GM21423 (cell line): ENCODE results near the gene IRF8.
A peak's percentile ranks its signal among the peaks of the same experiment; 100 is the strongest.
"Not testable (repeated sequence)": the region's sequence is repeated elsewhere in the genome, so short reads cannot be mapped to it uniquely, and the experiment has no call there.

Experiments used
- ATAC-seq: cut with Tn5 transposase; IDR thresholded peaks from one replicate; pipeline ENCODE4 v1.9.1; 2021; ENCODE audit warnings: mild to moderate bottlenecking, moderate library complexity; ENCODE audit not compliant: unreplicated experiment

The IRF8 gene, protein sequence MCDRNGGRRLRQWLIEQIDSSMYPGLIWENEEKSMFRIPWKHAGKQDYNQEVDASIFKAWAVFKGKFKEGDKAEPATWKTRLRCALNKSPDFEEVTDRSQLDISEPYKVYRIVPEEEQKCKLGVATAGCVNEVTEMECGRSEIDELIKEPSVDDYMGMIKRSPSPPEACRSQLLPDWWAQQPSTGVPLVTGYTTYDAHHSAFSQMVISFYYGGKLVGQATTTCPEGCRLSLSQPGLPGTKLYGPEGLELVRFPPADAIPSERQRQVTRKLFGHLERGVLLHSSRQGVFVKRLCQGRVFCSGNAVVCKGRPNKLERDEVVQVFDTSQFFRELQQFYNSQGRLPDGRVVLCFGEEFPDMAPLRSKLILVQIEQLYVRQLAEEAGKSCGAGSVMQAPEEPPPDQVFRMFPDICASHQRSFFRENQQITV

DNA sequence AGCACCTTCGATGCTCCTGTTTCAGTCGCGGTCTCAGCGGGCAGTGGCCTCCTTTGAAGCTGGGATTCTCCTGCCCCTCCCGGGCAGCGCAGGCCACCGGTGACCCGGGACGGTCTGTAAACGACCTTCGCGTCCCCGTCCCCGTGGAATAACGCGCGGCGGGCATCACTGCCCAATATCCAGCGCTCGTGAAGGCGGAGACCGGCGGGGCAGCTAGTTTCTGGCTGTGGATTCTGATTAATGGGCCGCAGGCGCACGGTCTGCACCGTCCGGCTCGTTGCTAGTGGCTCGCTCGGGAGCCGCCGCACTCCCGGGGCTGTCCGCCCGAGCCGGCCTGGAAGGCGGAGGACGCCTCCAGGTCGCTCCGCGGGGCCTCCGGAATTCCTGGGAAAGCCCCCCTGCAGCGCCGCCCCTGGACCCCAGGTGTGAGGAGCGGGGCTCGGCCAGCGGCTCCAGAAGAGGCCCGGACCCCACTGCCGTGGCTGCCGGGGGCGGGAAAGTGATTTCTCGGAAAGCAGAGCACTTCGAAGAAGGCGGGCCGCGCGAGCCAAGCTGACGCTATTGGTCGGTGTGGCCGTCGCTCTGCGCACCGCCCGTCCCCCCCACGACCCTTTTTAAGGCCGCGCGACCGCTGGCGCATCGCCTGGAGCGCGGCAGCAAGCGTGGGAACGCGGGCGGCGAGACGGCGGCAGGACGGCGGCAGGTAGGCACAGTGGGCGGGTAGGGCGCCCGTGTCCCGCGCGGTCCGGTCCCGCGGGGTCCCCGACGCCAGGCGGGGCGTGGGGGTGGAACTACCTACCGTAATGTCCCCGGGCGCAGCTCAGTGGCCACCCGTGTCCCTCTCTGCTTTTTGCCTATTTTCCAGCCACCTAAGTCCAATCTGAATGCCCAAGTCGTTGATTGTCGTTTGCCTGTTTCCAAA is at the start of gene IRF8:
Gene IRF8, plus strand, starts transcription at position 642 of the 922 bp plus-strand sequence. CDS start 3,854 bp downstream, outside the sequence.
- ATAC-seq: peak; percentile 41

DNA sequence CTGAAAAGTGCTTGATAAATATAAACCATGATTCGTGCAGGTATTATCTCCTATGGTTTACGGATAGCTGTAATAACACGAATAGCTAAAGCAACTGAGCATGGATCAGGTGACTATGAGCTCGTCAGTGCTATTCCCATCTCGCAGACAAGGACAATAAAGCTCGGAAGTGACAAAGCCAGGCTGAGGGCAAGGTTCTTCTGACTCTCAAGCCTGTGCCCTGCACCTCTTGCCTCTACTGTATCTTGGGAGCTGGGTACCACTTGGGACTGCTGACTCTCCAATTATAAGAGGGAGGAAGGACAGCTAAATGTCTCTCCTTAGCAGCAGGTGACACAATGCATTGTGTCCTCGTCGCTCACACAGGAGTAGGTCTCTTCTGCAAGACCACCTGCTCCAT is 49.6 kb upstream of the IRF8 start:
- no peak for ATAC-seq

DNA sequence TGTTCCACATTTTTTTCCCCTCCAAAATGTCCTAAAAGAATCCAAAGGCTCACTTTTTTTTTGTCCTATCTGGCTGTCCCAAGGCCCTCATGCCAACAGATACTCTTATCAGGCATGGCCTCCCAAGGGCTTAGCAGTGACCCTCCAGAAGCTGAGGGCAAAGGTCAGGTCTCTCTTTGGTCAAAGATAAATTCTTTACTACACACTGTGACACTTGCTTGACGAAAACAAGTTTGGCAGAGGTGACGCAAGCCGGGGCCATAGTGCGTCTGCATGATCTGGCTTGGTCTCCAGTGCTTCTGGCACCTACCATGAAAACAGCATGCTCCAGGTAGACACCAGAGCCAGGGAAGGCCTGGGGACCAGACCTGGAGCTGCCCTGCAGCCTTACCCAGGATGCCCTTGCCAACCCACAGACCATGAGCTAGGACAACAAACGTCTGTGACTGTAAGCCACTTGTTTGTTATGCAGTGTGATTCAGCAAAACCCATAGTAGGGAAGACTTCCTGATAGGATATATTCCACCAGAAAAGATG is 48.5 kb upstream of the IRF8 start:
- no peak for ATAC-seq

DNA sequence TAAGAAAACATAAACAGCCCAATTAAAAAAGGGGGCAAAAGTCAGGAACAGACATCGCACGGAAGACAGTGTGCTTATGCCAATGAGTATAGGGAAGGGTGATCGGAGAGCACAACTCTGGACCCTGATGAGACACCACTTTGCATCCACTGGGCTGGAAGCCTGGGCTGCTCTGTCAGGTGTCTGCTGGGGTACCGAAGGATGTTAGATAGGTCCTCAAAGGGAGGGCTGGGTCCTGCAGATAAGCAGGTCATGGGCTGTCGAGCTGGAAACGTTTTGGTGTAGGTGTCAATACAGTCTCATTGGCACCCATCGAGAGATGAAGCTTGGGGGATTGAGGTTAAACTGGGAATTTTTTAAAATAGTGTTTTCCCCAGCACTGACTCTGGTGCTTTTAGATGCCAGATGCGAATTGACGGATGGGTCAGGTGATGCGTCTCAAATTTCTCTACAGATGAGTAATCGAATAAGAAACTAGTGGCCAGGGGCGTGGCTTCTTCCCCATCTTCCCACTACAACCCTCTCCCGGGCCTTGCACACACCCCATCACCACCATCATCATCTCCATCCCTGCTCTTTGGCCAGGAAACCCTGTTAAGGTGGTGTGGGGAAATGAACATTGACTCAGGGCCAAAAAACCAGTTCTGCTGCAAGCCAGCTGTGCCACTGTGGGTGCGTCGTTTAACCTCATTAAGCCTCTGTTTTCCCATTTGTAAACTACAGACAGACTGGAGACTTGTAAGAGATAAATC is 47.8 kb upstream of the IRF8 start:
- no peak for ATAC-seq

DNA sequence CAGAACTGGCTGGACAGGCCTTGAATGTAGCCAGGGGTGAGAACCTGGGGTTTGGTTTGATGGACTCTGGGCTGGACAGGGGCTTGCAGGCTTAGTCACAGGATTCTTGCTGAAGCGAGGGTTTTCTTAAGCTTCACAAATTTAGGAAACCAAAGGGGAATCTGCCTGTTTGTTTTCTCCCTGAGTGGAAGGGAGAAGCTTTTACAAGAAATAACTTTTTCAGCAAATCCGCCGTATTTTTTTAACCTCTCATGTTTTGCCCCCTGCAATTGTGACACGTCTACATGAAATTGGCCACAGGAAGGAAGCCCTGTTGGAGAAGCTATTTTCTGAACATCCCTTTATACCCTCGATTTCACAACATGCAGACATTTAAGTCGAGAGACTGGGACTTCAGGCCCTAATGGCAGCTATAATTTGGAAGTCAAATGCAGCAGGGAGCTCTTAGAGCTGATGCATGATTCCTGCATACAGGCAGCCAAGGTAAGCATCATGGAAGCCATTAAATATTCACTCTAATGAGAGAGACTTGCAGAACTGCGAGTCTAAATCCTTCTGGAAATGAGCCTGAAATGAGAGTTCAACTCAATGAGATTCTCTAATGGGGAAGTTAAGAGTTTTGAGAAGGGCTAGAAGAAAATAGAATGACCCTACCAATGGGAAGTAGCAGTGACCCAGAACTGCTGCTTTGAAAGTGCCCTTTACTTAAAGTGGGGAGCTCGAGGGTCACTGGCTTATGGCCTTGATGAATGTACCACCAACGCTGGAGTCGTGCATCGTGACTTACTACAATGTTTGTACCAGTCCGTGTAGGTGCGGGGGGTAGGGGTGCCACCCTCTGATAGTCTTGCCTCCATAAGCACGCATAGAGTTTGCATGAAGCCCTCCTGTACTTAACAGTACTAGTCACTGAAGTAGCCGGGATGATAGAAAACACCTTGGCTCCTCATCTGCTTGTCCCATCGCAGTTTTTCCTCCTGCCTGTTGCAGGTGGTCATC is 45.1 kb upstream of the IRF8 start:
- ATAC-seq: no peak

DNA sequence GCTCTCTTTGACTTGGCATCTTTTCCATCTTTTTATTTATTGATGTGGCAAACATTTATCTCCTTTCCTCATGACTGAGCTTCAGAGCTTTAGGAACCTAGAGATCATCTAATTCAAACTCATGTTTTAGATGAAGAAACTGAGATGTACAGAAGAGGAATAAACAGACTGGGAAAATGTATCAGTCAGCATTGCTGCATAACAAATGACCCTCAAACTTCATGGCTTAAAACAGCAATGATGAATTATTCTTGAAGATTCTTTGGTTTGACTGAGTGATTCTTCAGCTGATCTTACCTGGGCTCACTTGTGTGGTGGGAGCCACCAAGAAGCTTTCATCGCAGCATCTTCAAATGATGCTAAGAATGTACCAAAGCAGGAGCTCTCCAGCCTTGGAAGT is 44.0 kb upstream of the IRF8 start:
- no peak for ATAC-seq

DNA sequence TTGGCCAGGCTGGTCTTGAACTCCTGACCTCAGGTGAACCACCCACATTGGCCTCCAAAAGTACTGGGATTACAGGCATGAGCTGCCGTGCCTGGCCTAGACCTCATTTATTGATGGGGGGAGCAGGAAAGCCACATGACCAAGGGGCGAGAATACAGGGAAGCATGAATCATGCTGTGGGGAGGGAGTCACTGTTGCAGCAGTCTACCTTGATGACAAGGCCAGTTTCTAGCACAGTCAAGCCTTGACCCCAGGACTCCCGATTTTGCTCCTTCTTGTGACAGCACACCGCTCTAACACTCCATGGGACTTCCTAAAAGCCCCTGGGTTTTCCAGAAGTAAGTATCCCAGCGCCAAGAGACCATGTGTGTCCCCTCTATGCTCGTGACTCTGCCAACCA is 42.9 kb upstream of the IRF8 start:
- ATAC-seq: no peak

DNA sequence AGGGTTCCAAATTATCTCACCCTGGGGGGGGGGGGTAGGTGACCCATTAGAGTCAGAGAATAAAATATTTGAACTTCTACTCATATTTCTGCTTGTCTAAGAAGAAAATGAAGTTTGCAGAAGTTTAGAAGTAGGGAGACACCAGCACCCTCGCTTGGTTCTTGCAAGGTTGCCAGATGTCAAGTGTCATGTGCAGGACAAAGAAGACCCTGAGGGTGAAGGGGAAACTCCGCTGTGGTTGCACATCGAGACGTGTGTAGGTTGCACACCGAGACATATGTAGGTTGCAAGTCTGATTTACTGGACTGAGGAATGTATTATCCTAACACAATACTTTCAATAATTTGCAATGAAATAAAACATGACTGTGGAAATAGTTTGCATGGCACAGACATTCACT is 42.4 kb upstream of the IRF8 start:
- no peak for ATAC-seq

DNA sequence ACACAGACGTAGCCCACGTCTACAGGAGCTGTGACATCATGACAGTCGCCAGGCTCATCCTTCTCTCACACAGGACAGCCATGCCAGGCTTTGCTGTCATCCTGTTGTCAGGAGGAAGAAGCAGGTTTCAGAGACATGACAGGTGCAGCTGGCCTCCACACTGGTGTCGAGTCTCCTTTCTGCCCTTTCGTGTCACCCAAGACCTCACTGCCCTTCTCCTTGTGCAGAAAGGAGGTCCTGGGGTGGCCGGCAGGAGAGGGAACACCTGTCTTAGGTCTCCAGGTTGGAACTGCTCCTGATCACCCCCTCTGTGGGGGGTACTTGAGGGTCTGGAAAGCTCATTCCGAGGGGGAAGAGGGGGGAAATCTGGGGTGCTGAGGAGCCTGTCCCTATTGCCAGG is 41.6 kb upstream of the IRF8 start:
- ATAC-seq: no peak

DNA sequence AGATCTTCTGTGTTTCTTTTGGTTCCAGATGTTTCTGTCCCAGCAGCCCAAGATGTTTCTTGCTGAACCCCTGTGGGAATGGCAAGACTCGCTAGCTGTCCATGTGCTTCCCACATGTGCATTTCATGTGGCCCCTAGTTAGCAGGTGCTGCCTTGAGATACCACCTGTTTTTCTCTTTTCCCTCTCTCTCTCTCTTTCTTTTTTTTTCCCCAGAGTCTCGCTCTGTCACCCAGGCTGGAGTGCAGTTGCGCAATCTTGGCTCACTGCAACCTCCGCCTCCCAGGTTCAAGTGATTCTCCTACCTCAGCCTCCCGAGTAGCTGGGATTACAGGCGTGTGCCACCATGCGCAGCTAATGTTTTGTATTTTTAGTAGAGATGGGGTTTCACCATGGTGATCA is 40.4 kb upstream of the IRF8 start:
- ATAC-seq: not testable (repeated sequence)

DNA sequence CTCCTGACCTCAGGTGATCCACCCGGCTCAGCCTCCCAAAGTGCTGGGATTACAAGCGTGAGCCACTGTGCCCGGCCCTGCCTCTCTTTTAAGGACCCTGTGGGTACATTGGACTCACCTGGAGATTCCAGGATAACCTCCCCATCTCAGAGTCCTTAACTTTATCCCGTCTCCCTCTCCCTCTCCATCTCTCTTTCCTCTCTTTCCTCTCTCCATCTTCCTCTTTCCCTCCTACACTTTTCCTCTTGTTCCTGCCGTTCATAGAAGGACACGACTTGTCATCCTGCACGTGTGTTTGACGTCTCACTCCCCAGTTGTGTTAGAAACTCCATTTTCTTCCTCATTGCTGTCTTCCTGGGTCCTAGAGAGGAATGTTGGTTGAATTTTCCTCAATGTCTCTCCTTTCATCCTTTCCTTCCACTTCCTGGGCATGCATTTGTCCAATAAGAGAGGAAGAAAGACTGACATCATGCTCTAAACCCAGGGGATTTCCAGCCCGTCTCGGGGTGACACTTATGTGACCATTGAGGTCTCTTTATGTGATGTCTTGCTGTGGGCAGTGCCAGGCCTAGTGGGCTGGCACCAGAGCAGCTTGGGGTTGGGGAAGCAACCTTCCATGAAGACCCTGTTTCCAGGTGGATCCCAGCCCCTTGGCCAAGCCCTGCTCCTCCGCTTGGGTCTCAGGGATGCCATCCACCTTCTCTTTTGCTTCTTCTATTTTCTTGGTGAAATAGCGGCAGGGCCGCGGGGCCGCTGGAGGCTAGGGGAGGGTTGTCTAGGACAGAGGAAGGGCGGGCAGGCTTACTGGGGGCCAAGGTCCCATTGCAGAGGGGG is 39.8 kb upstream of the IRF8 start:
- ATAC-seq: no peak

DNA sequence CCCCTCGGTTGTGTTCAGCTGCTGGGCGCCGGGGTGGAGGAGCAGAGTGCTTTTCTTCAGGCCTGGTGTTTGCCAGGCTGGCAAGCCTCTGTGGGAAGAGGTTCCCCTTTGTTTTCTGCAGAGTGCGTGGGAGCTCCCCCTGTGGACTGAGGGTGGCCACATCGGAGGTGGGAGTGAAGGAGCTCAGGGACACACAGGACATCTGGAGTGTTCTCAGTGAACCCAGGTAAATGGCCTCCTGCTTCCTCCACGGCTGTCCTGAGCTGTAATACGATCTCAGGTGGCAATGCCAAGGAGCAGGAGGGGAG is 39.2 kb upstream of the IRF8 start:
- ATAC-seq: no peak

DNA sequence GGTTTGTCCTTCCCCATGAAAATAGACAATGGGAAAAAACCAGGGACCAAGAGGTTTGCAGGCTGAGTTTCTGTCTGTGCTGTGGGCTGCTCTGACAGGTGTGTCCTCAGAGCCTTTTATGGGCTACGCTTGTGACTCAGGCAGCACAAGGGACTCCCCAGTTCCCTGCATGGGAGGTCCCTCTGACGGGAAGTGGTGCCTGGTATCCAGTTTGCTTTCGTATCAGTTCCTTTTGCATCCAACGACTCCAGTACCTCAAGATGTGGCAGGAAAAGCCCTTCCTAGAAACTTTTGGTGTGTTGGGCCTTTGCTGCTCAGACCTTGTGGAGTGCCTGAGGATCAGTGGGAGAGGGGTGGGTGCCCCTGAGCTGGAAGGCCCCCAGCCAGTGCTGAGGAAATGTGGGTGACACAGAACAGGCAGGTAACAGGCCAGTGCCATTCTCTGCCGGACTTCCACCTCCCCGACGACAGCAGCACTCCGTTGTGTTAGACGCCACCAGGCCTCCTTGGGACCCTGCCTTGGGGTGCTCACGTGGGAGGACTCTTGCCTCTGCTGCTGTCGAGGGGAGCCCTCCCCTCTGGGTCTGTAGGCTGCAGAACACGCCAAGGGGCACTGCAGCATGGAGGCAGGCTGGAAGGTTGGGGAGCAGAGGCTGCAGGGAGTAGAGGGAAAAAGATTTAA is 38.4 kb upstream of the IRF8 start:
- no peak for ATAC-seq

DNA sequence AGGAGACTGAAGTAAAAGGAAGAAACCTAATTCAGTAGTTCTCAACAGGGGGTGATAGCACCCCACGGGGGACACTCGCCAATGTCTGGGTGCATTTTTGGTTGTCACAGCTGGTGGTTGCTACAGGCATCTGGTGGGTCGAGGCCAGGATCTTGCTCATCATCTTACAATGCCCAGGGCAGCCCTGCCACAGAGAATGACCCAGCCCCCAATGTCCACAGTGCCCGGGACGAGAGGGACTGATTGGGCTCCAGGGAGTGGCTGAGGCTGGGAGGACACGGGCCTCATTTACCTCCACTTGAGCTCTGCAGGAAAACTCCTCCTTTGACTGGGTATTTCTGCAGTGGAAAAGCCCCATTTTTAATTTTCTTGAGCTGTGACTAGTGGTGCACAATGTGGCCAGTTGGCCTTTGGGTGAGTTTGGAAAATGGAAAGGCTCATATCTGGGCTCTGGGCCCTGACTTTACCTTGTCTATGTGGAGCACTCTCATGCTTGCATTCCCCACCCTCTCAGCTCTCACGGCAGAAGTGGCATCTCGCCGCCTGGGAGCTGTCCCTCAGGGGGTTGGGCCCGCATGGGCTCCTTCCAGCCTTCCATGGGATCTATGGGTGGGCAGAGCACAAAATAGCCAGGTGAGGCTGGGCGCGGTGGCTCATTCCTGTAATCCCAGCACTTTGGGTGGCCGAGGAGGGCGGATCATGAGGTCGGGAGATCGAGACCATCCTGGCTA is 37.7 kb upstream of the IRF8 start:
- no peak for ATAC-seq

DNA sequence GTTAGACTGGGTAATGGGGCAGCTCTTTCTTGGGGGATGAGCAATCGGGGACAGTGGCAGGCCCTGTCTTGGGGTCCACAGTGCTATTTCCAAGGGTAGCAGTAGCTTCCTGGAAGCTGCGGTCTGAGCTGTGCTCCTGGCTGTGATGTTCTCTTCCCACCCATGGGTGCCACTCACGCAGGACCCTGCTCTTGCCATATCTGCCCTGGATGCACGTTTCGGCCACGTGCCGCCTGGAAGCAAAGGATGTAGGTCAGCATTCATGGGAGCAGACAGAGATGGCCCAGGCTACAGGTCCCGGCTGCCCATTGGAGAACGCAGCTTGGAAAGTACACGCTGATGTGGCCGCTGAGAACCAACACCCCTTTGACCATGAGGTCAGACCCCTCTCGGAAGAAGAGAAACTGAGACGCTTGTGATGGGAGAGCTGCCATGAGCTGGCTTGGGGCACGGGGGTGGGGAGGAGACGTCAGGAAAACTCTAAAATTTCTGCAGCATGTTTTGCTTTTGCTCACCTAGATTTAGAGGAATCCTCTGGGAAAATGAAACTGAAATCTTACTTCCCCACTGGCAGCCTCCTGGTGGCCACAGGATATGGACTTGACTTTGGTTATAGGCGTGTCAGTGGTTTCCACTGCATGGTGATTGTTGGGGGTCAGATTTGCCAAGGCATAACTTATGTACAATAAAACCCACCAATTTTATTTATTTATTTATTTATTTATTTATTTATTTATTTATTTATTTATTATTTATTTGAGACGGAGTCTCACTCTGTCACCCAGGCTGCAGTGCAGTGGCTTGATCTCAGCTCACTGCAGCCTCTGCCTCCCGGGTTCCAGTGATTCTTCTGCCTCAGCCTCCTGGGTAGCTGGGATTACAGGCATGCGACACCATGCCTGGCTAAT is 36.2 kb upstream of the IRF8 start:
- no peak for ATAC-seq

DNA sequence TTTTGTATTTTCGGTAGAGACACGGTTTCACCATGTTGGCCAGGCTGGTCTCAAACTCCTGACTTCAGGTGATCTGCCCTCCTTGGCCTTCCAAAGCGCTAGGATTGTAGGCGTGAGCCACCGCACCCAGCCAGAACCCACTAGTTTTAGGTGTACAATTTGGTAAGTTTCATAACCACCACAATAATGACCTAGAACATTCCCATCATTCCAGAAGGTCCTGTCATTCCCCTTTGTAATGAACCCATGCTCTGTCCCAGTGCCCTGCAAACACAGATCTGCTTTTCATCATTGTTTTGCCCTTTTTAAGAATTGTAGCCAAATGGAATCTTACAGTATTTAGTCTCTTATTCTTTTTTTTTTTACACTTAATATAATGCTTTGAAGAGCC is 35.6 kb upstream of the IRF8 start:
- ATAC-seq: no peak

DNA sequence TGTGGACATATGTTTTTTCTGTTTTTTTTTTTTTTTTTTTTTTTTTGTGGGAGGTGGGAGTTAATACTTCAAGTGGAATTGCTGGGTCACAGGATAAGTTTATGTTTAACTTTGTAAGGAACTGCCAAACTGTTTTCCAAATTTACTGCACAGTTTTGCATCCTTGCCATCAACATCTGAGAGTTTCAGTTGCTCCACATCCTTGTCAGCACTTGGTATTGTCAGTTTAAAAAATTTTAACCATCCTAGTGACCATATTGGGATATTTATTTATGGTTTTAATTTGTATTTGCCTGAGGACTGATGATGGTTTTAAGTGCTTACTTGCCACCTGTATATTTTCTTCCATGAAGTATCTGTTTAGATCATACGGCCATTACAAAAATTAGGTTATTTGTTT is 34.0 kb upstream of the IRF8 start:
- no peak for ATAC-seq
